Stimulated activated CD4-positive, alpha-beta T cell treated with anti-CD3 and anti-CD28 coated beads, Interleukin-4, amount 100 ng/mL, for 24 hours (primary cell): ENCODE data around the gene SDC3.
"Not testable (repeated sequence)": the region's sequence is repeated elsewhere in the genome, so short reads cannot be mapped to it uniquely, and the experiment has no call there.

Experiments
- DNase-seq: peaks from one replicate; pipeline ENCODE4 v3.0.0-alpha.2; 2020

Gene SDC3

DNA sequence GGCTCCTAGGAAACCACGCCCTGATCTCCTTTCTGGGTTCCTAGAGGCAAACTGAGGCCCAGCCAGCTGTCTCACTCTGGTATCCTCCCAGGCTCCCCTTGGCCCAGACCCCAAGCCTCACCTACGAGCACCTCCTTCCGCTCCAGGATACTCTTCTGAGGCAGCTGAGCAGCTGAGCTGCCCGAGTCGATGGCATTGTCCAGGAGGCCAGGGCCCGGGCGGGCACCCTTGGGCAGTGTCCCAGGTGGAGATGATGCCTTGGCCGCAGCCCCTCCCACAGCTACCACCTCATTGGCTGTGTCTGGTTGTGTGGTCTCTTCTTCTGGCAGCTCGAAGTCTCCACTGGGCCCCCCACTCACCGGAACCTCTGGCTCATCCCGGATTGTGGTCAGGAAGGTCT lies 34.4 kb downstream of the SDC3 start:
- DNase-seq = no peak

- no peak for DNase-seq
Observed at GRCh38 chr1:30872948-30873263, 35.7 kb downstream of the SDC3 start.

- no peak for DNase-seq
Observed at GRCh38 chr1:30872033-30872947, 36.3 kb downstream of the SDC3 start.

DNA sequence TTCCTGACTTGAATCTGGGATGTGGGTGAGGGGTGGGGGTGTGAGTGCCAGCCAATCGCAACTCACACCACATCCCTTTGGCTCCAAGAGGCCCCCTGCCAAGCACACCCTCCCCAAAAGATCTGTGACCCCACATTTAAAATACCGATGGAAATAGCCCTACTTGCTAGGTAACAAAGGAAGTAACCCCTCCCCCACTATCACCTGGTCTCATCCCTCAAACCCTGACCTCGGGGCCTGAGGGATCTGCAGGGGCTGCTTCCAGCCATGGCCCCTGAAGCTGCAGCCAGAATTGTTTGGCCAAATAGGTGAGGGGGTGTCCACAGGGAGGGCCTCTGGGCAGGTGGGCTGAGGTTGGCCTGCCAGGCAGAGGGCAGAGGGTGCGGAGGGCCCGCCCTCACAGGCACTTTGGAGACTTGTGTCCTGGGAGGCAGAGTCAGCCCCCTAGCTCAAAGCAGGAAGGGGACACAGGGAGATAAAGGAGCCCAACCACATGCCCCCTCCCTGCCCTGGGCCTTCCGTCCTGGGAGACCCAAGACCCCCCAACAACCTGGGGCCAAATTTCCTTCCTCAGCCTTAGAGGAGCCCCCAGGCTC lies 37.2 kb downstream of the SDC3 start:
- no peak for DNase-seq

DNA sequence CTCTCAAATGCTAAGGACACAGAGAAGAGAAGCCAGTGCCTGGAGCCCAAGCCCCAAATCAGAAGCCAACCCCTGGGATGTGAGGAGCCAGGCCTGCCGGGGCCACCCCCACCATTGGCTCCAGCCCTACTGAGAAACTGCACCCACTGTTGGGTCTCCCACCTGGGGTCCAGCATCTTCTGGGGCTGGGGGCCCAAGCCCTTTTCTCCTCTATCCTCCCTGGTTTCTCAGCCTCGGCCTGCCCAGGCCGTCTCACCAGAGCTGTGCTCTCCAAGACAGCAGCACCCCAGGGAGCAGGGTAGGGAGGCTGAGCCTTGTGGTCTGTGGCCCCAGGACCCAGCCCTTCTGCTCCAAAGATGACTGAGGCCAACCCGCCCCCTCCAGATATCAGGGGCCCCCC lies 37.9 kb downstream of the SDC3 start:
- no peak for DNase-seq

GRCh38 chr1:30870035-30870434 lies 38.5 kb downstream of the SDC3 start:
- no peak for DNase-seq

- DNase-seq = no peak
Observed at GRCh38 chr1:30868833-30869435, 39.6 kb downstream of the SDC3 start.

DNA sequence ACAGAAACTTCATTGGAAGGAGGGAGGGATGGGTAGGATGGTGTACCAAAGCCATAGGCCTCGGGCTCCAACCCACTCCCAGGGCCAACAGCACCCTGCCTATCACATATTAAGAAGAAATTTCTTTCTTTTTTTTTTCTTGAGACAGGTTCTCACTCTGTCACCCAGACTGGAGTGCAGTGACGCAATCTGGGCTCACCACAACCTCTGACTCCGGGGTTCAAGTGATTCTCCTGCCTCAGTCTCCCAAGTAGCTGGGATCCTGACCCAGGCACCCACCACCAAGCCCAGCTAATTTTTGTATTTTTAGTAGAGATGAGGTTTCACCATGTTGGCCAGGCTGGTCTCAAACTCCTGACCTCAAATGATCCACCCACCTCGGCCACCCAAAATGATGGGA lies 40.5 kb downstream of the SDC3 start:
- DNase-seq = not testable (repeated sequence)

- DNase-seq = no peak
Observed at GRCh38 chr1:30867537-30867936, 41.0 kb downstream of the SDC3 start.

GRCh38 chr1:30866594-30866993 lies 42.0 kb downstream of the SDC3 start:
- DNase-seq = no peak

DNA sequence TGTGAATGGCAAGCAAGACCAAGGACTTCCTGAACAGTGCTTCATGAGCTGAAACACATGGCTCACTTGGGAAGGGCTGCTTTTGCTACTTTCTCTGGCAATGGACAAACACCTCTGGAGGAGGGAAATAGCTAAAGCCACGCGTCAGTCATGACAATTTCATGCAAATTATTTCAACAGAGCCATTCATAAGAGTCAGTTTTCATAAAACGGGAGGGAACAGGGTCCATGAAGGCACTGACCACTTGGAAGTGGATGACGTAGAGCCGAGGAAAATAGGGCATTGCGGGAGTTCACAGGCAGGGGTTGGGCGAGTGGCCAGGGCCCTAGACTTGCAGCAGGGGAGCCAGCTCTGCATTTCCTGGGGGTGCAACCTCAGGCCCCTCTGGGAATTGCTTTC lies 43.9 kb downstream of the SDC3 start:
- no peak for DNase-seq

DNA sequence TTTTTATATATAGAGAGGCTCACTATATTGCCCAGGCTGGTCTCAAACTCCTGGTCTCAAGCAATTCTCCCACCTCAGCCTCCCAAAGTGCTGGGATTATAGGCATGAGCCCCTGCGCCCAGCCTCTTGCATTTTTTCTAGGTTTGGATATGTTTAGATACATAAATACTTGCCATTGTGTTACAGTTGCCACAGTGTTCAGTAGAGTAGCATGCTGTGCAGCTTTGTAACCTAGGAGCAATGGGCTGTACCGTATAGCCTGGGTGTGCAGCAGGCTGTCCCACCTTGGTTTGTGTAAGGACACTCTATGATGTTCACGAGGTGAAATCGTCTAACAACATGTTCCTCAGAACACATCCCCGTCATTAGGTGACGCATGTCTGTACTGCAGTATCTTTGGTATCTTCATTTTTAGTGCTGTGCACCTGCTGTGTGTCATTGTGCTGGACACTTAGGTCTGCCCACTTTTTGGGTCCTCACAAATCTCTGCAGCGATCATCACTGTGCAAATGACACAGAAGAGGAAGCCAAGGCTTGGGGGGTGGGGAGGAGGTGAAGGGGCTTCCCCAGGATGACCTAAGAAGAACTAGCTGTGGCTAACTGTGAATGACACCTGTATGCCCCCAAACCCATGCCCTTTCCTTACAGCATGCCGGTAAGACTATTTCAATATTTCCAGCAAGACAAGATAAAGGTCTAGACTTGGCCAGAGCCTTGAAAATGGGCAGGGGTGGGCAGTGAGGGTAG lies 44.5 kb downstream of the SDC3 start:
- DNase-seq = no peak

- DNase-seq = no peak
Observed at GRCh38 chr1:30860320-30860652, 48.3 kb downstream of the SDC3 start.

- no peak for DNase-seq
Observed at GRCh38 chr1:30857964-30858363, 50.6 kb downstream of the SDC3 start.

- no peak for DNase-seq
Observed at GRCh38 chr1:30857062-30857461, 51.5 kb downstream of the SDC3 start.

DNA sequence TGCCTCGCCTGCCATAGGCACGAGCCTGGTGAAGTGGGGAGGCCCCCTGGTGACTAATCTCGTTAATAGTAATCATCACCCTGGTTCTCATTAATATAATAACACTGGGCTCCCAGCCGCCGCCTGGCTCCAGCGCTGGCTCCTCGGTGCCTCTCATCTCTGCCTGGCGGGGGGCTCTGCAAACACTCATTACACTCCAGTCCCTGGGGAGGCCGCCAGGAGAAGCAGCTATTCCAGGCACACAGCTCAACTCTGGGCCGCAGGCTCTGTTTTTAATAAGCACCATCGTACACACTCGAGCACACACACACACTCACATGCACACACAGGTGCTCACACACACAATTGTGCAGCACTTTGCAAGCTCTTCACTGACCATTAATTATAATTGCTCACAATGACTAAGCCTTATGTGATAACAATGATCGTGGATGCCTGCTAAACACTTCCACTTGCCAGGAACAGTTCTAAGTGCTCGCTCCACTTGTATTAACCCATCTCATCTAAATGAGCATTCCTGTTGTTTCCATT lies 52.2 kb downstream of the SDC3 start:
- DNase-seq = no peak

DNA sequence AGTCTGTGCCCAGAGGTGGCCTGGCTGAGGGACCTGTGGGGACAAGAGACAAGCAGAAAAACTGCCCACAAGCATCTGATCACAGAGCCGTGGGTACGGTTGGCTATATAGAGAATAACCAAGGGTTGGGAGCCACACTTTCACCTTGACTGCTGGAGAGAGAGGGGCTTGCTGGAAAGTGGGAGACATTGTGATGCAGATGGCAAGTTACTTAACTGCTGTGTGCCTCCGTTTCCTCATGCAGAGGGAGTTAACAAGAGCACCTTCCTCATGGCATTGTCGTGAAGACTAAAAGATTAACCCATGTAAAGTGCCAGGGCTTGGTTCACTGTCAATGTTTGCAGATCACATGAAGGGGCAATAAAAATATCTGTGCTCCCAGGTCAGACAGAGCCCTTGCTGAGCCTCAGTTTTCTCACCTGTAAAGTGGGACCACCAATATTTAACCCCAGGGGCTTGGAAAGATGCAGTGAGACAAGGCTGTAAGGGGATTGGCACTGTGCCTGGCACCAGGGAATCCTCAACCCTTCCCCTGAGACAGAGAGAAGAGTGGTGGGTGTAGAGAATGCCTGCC lies 52.8 kb downstream of the SDC3 start:
- no peak for DNase-seq

GRCh38 chr1:30853350-30853749 lies 55.2 kb downstream of the SDC3 start:
- DNase-seq = no peak

- DNase-seq = no peak
Observed at GRCh38 chr1:30852026-30852425, 56.5 kb downstream of the SDC3 start.

- no peak for DNase-seq
Observed at GRCh38 chr1:30851286-30851685, 57.3 kb downstream of the SDC3 start.

DNA sequence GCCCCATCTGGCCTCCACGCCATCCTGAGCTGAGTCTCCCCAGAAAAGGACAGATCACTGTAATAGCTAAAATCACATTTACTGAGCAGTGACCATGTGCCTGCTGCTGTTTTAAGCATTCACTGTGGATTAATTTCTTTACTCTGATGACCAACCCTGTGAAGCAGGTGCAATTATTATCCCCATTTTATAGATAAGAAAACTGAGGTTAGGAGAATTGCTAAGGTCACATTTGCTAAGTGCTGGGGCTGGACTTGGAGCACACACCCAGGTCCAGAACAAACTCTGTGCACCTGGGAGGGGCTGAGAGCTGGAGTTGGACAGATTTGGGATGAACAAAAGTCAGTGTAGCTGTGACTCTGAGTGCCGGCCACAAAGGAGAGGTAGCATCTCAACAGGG lies 58.0 kb downstream of the SDC3 start:
- no peak for DNase-seq

- no peak for DNase-seq
Observed at GRCh38 chr1:30848130-30848529, 60.4 kb downstream of the SDC3 start.

DNA sequence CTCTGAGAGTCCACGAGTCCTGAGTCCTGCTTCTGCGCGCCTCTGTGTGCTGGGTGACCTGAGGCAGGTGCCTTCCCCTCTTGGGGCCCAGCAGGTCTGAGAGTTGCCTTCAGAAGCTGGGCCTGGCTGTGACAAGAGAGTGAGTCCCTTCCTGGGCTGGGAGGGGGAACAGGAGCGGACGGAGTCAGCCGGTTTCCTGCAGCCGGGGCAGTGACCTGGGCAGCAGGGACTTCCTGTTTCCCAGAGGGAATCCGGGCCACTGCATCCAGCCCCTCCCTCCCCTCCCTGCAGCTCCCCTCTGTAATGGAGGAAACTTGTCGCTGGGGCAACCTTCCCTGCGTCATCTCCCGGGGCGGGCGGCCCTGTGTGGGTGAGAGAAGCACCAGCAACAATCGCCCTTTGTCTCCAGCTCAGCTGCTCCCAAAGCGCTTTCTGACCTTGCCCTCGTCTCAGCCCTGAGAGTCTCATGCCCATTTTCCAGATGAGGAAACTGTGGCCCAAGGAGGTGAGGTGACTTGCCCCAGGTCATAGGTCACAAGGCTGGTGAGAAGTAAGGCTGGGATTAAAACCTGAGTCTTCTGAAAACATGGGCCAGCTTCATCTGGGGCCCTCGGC lies 61.1 kb downstream of the SDC3 start:
- no peak for DNase-seq
